ENCODE data around the gene FHDC1.

Gene FHDC1

GRCh38 chr4:152973629-152974467 lies 37.7 kb downstream of the FHDC1 start:
- TF ChIP-seq ZFX (IDR thresholded peaks at IDR 0.05; ENCODE audit: borderline replicate concordance) (no peak), CTCF (IDR thresholded peaks at IDR 0.05) (no peak)
- H3K27ac ChIP-seq, result no peak overlapping the region

- no peak overlapping the region for H3K27ac ChIP-seq
- TF ChIP-seq ZFX (IDR thresholded peaks at IDR 0.05; ENCODE audit: borderline replicate concordance), result no peak
- TF ChIP-seq CTCF (IDR thresholded peaks at IDR 0.05), result no peak
Measured at GRCh38 chr4:152974468-152975379, 38.6 kb downstream of the FHDC1 start.

GRCh38 chr4:152975380-152976211 lies 39.5 kb downstream of the FHDC1 start:
- TF ChIP-seq CTCF (IDR thresholded peaks at IDR 0.05), result no peak
- TF ChIP-seq ZFX (IDR thresholded peaks at IDR 0.05; ENCODE audit: borderline replicate concordance), result no peak
- no peak overlapping the region for H3K27ac ChIP-seq

GRCh38 chr4:152976212-152976761 lies 40.2 kb downstream of the FHDC1 start:
- TF ChIP-seq CTCF (IDR thresholded peaks at IDR 0.05) (no peak), ZFX (IDR thresholded peaks at IDR 0.05; ENCODE audit: borderline replicate concordance) (no peak)
- H3K27ac ChIP-seq, result no peak overlapping the region

- TF ChIP-seq CTCF (IDR thresholded peaks at IDR 0.05), result no peak
- TF ChIP-seq ZFX (IDR thresholded peaks at IDR 0.05; ENCODE audit: borderline replicate concordance), result no peak
- H3K27ac ChIP-seq, result no peak overlapping the region
Measured at GRCh38 chr4:152979731-152980330, 43.7 kb downstream of the FHDC1 start.

GRCh38 chr4:152981278-152981677 lies 45.2 kb downstream of the FHDC1 start:
- H3K27ac ChIP-seq, result no peak overlapping the region
- TF ChIP-seq CTCF (IDR thresholded peaks at IDR 0.05) (no peak), ZFX (IDR thresholded peaks at IDR 0.05; ENCODE audit: borderline replicate concordance) (no peak)
